IMR-90 (cell line): ENCODE results near the gene MRPS24. TPM values are rescaled to one million over a fixed set of nuclear protein-coding genes. Genes with fewer than 3 reads are reported as not detected.

Experiments used
- ATAC-seq: fragments of 200-7000 bp; cut with Tn5 transposase; 2 replicates; pipeline ENCODE4 v1.9.1; 2020; ENCODE audit warnings: low read depth, mild to moderate bottlenecking, moderate library complexity
- BruUV-seq: library from RNA; stranded (reverse); fragments of 400-500 nt; replicated peaks from 2 replicates; lab custom pipeline; 2021; lab: Mats Ljungman, UMichigan
- CTCF ChIA-PET: fragments of 300-600 bp; formaldehyde crosslinking; extraction: SDS; loops from one replicate; lab custom pipeline; 2021; ENCODE audit warnings: antibody characterized with exemption; lab: Yijun Ruan, JAX
- POLR2A ChIA-PET: fragments of 300-600 bp; sonication (Branson Sonifier 250); formaldehyde crosslinking; loops from one replicate; lab custom pipeline; 2022; ENCODE audit warnings: antibody characterized with exemption; ENCODE audit not compliant: unreplicated experiment; lab: Charles Lee
- DNase-seq: peaks from one replicate; pipeline ENCODE4 v3.0.0; 2013
- H2AFZ ChIP-seq: replicated peaks from 2 replicates; pipeline ENCODE3; 2013; ENCODE audit warnings: low read length, mild to moderate bottlenecking; ENCODE audit not compliant: poor library complexity
- H2AK5ac ChIP-seq: 2 replicates; pipeline ENCODE4 v1.6.1; 2013; ENCODE audit warnings: low read depth, low read length, inconsistent platforms
- H2AK9ac ChIP-seq: replicated peaks from 2 replicates; pipeline ENCODE3; 2013; ENCODE audit warnings: mild to moderate bottlenecking, low read depth, low read length, moderate library complexity; ENCODE audit not compliant: poor library complexity
- H2BK120ac ChIP-seq: 2 replicates; pipeline ENCODE4 v1.6.1; 2013; ENCODE audit warnings: low read depth, low read length, inconsistent platforms
- H2BK15ac ChIP-seq: 3 replicates; pipeline ENCODE4 v1.6.1; 2013; ENCODE audit warnings: low read depth, low read length, inconsistent platforms
- H2BK20ac ChIP-seq: 2 replicates; pipeline ENCODE4 v1.6.1; 2013; ENCODE audit warnings: low read depth, mild to moderate bottlenecking, inconsistent platforms, low read length, moderate library complexity
- H2BK5ac ChIP-seq: 2 replicates; pipeline ENCODE4 v1.6.1; 2013; ENCODE audit warnings: mild to moderate bottlenecking, low read depth, low read length, inconsistent platforms; ENCODE audit not compliant: poor library complexity, severe bottlenecking
- H3K14ac ChIP-seq: replicated peaks from 2 replicates; pipeline ENCODE4 v1.6.1; 2013; ENCODE audit warnings: low read depth, low read length, inconsistent platforms
- H3K18ac ChIP-seq: 2 replicates; pipeline ENCODE4 v1.6.1; 2013; ENCODE audit warnings: low read depth, low read length, control low read depth
- H3K23ac ChIP-seq: 2 replicates; pipeline ENCODE4 v1.6.1; 2013; ENCODE audit warnings: low read depth, low read length, inconsistent platforms
- H3K27ac ChIP-seq: 2 replicates; pipeline ENCODE4 v1.5.1; 2013; ENCODE audit warnings: mild to moderate bottlenecking, control low read depth, low read length; ENCODE audit not compliant: insufficient read depth
- H3K27me3 ChIP-seq: 2 replicates; pipeline ENCODE4 v1.6.1; 2013; ENCODE audit warnings: low read length; ENCODE audit not compliant: control insufficient read depth, insufficient read depth
- H3K36me3 ChIP-seq: 2 replicates; pipeline ENCODE4 v1.6.1; 2013; ENCODE audit warnings: low read length, mixed read lengths; ENCODE audit not compliant: control insufficient read depth, insufficient read depth
- H3K4ac ChIP-seq: 2 replicates; pipeline ENCODE4 v1.6.1; 2013; ENCODE audit warnings: low read depth, low read length, inconsistent platforms
- H3K4me1 ChIP-seq: 2 replicates; pipeline ENCODE4 v1.6.1; 2013; ENCODE audit warnings: low read length, mixed read lengths; ENCODE audit not compliant: control insufficient read depth, insufficient read depth
- H3K4me2 ChIP-seq: 2 replicates; pipeline ENCODE4 v1.6.1; 2013; ENCODE audit warnings: low read depth, mild to moderate bottlenecking, control low read depth, low read length, moderate library complexity
- H3K4me3 ChIP-seq: 2 replicates; pipeline ENCODE4 v1.5.1; 2013; ENCODE audit warnings: low read depth, mild to moderate bottlenecking, control low read depth, low read length, moderate library complexity; ENCODE audit not compliant: insufficient read depth
- H3K56ac ChIP-seq: 2 replicates; pipeline ENCODE4 v1.6.1; 2013; ENCODE audit warnings: low read length, inconsistent platforms; ENCODE audit not compliant: insufficient read depth; ENCODE audit errors: extremely low read depth
- H3K79me1 ChIP-seq, 2 experiments: 2 replicates each; pipeline ENCODE4 v1.6.1; 2013; ENCODE audit warnings: low read length in 2 of 2, inconsistent platforms in 1 of 2, low read depth in 1 of 2
- H3K9ac ChIP-seq: 2 replicates; pipeline ENCODE4 v1.6.1; 2013; ENCODE audit warnings: low read depth, low read length, control low read depth
- H3K9me1 ChIP-seq: 2 replicates; pipeline ENCODE4 v1.6.1; 2013; ENCODE audit warnings: low read length, inconsistent platforms; ENCODE audit not compliant: insufficient read depth
- H3K9me3 ChIP-seq: 2 replicates; pipeline ENCODE4 v1.6.1; 2013; ENCODE audit warnings: low read length; ENCODE audit not compliant: control insufficient read depth, insufficient read depth
- H4K20me1 ChIP-seq: 2 replicates; pipeline ENCODE4 v1.6.1; 2013; ENCODE audit warnings: low read length, inconsistent platforms; ENCODE audit not compliant: insufficient read depth
- H4K5ac ChIP-seq: 2 replicates; pipeline ENCODE4 v1.6.1; 2013; ENCODE audit warnings: mild to moderate bottlenecking, low read depth, low read length, control low read depth
- H4K8ac ChIP-seq, 2 experiments: 2 replicates each; pipeline ENCODE4 v1.6.1; 2013; ENCODE audit warnings: low read depth in 2 of 2, low read length in 2 of 2, control low read depth in 1 of 2, inconsistent platforms in 1 of 2
- H4K91ac ChIP-seq: 2 replicates; pipeline ENCODE4 v1.6.1; 2013; ENCODE audit warnings: low read depth, low read length, inconsistent platforms; ENCODE audit not compliant: insufficient read depth
- BHLHE40 ChIP-seq: fragments of 150-350 bp; IDR thresholded peaks from 2 replicates; pipeline ENCODE4 v1.6.1; 2016; ENCODE audit warnings: mild to moderate bottlenecking, low read depth, low read length
- CEBPB ChIP-seq: IDR thresholded peaks from 2 replicates; pipeline ENCODE4 v1.6.1; 2012; ENCODE audit warnings: low read depth, low read length, improper control_type of control experiment
- CHD1 ChIP-seq: IDR thresholded peaks from 2 replicates; pipeline ENCODE4 v1.6.1; 2012; ENCODE audit warnings: low read depth, low read length, improper control_type of control experiment
- ELK1 ChIP-seq: fragments of 150-350 bp; IDR thresholded peaks from 2 replicates; pipeline ENCODE4 v1.6.1; 2016; ENCODE audit warnings: low read depth, mild to moderate bottlenecking, low read length, moderate library complexity, borderline replicate concordance
- FOS ChIP-seq: fragments of 150-350 bp; IDR thresholded peaks from 2 replicates; pipeline ENCODE4 v1.6.1; 2016; ENCODE audit warnings: low read depth, low read length
- MAFK ChIP-seq: IDR thresholded peaks from 2 replicates; pipeline ENCODE4 v1.6.1; 2012; ENCODE audit warnings: low read depth, low read length, improper control_type of control experiment
- MAZ ChIP-seq: IDR thresholded peaks from 2 replicates; pipeline ENCODE4 v1.6.1; 2012; ENCODE audit warnings: low read depth, mild to moderate bottlenecking, low read length, improper control_type of control experiment, moderate library complexity, borderline replicate concordance
- MXI1 ChIP-seq: IDR thresholded peaks from 2 replicates; pipeline ENCODE4 v1.6.1; 2012; ENCODE audit warnings: low read depth, mild to moderate bottlenecking, low read length, moderate library complexity, borderline replicate concordance
- NFE2L2 ChIP-seq: fragments of 150-350 bp; IDR thresholded peaks from 2 replicates; pipeline ENCODE4 v1.6.1; 2016; ENCODE audit warnings: low read depth, mild to moderate bottlenecking, low read length
- POLR2A ChIP-seq: IDR thresholded peaks from 2 replicates; pipeline ENCODE4 v1.6.1; 2012; ENCODE audit warnings: mild to moderate bottlenecking, low read depth, low read length
- RAD21 ChIP-seq: IDR thresholded peaks from 2 replicates; pipeline ENCODE4 v1.6.1; 2012; ENCODE audit warnings: low read length, improper control_type of control experiment
- RCOR1 ChIP-seq: IDR thresholded peaks from 2 replicates; pipeline ENCODE4 v1.6.1; 2012; ENCODE audit warnings: mild to moderate bottlenecking, low read length, improper control_type of control experiment; ENCODE audit not compliant: insufficient replicate concordance
- RFX5 ChIP-seq: IDR thresholded peaks from 2 replicates; pipeline ENCODE4 v1.8.0; 2012; ENCODE audit warnings: low read depth, mild to moderate bottlenecking, low read length, moderate library complexity
- SMC3 ChIP-seq: fragments of 150-350 bp; IDR thresholded peaks from 2 replicates; pipeline ENCODE4 v1.6.1; 2016; ENCODE audit warnings: low read depth, mild to moderate bottlenecking, antibody characterized with exemption, low read length, moderate library complexity
- USF2 ChIP-seq: fragments of 150-350 bp; IDR thresholded peaks from 2 replicates; pipeline ENCODE4 v1.6.1; 2017; ENCODE audit warnings: mild to moderate bottlenecking, antibody characterized with exemption, low read length, low read depth
- WGBS, 2 experiments: methylation state at CpG; one replicate each; pipeline versions ENCODE4 v1.1.5 to v1.1.7; 2013; ENCODE audit warnings: missing lambda C conversion rate in 2 of 2; ENCODE audit not compliant: insufficient read length in 1 of 2; ENCODE audit errors: extremely low coverage in 2 of 2; 5-methylcytosine and 5-hydroxymethylcytosine counted together
- dilution Hi-C: fragments of 300-500 bp; cut with HindIII; formaldehyde crosslinking; loops from one replicate; pipeline ENCODE4 v1.14.3; 2018; ENCODE audit warnings: low sequenced_read_pairs; ENCODE audit not compliant: unreplicated experiment
- in situ Hi-C: fragments of 300-500 bp; cut with MboI; formaldehyde crosslinking; loops from 3 replicates; pipeline ENCODE4 v1.14.3; 2019; ENCODE audit warnings: low sequenced_read_pairs, inconsistent platforms, mixed read lengths
- intact Hi-C: fragments of 100-400 bp; cut with micrococcal nuclease; formaldehyde crosslinking; loops from 2 replicates; pipeline ENCODE4 v1.10.0; 2022
- polyA plus RNA-seq, 3 experiments: library from polyadenylated mRNA; depleted of rRNA; stranded (reverse); fragments of >200 nt; gene quantifications; 2 replicates each; pipeline ENCODE4 v1.2.3, GENCODE V29; 2012; ENCODE audit warnings: low replicate concordance in 1 of 3
- total RNA-seq: library from RNA; depleted of rRNA; stranded (reverse); fragments of >200 nt; gene quantifications from 2 replicates; pipeline ENCODE4 v1.2.3, GENCODE V29; 2012
- TF ChIP-seq, protein P1 (sequence below): conservative IDR thresholded peaks from 2 replicates; pipeline ENCODE4 v1.5.1; 2012; ENCODE audit warnings: mild to moderate bottlenecking, low read depth, low read length, improper control_type of control experiment

Gene MRPS24
- total and polyA plus RNA-seq, 2 of the 4 experiments (the other 2 are of a cell fraction) = 151 to 266 TPM

- H3K27me3 ChIP-seq = no peaks in the 10 kb centered on the region
- H3K79me1 ChIP-seq = peaks cover 25 to 61% of the 10 kb centered on the region in 2 experiments
- H4K5ac ChIP-seq = peak overlapping the region; percentile 71
- H4K8ac ChIP-seq = peak overlapping the region; percentile 86 to 91
- peak overlapping the region; percentile 99 for H2AFZ ChIP-seq
- peak overlapping the region; percentile 98 for H4K91ac ChIP-seq
- 7% methylated on average over 7 of the region's 13 CpGs; no CpG with 5 or more reads in 1 of the 2 experiments for WGBS, 2 experiments
- peak overlapping the region; percentile 74 for H3K9ac ChIP-seq
- peak overlapping the region; percentile 100 for H3K18ac ChIP-seq
- peak overlapping the region; percentile 99 for H3K23ac ChIP-seq
- DNase-seq (peak; percentile 96), ATAC-seq (peak; percentile 28)
- ChIA-PET CTCF (no interaction called here), POLR2A (interaction anchor here (0.6 to 0.9 kb wide), 2 partner anchors 10 to 22 kb away, joined by 3 to 5 read pairs; no protein-coding TSS in a partner anchor)
- peaks cover 25% of the 10 kb centered on the region for H3K4me1 ChIP-seq
- H2BK15ac ChIP-seq = peak overlapping the region; percentile 100; the same call in 2 of the 3 replicates
- H3K27ac ChIP-seq = peak overlapping the region; percentile 84
- H3K9me3 ChIP-seq = no peaks in the 10 kb centered on the region
- H2AK5ac ChIP-seq = peak overlapping the region; percentile 53; the same call in 1 of the 2 replicates
- BruUV-seq = no TSS peak
- peak overlapping the region; percentile 91 for H3K56ac ChIP-seq
- H3K4me3 ChIP-seq = peak overlapping the region; percentile 93
- peak overlapping the region; percentile 100 for H3K4ac ChIP-seq
- in situ Hi-C loops = no loop called here
- TF ChIP-seq BHLHE40 (peak; percentile 80), CEBPB (peak; percentile 98), RCOR1 (no peak), NFE2L2 (no peak), USF2 (peak; percentile 95), MAFK (no peak), POLR2A (peak; percentile 37; the same call in 1 of the 2 replicates), ELK1 (no peak), SMC3 (no peak), MAZ (peak; percentile 28; the same call in 1 of the 2 replicates), MXI1 (no peak), CHD1 (no peak; the same call in 1 of the 2 replicates), FOS (peak; percentile 91), RAD21 (no peak), RFX5 (no peak)
- TF ChIP-seq, protein P1, sequence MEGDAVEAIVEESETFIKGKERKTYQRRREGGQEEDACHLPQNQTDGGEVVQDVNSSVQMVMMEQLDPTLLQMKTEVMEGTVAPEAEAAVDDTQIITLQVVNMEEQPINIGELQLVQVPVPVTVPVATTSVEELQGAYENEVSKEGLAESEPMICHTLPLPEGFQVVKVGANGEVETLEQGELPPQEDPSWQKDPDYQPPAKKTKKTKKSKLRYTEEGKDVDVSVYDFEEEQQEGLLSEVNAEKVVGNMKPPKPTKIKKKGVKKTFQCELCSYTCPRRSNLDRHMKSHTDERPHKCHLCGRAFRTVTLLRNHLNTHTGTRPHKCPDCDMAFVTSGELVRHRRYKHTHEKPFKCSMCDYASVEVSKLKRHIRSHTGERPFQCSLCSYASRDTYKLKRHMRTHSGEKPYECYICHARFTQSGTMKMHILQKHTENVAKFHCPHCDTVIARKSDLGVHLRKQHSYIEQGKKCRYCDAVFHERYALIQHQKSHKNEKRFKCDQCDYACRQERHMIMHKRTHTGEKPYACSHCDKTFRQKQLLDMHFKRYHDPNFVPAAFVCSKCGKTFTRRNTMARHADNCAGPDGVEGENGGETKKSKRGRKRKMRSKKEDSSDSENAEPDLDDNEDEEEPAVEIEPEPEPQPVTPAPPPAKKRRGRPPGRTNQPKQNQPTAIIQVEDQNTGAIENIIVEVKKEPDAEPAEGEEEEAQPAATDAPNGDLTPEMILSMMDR = no peak
- peaks cover 42% of the 10 kb centered on the region for H3K9me1 ChIP-seq
- H2BK20ac ChIP-seq = peak overlapping the region; percentile 100
- H4K20me1 ChIP-seq = no peaks in the 10 kb centered on the region
- H2AK9ac ChIP-seq = peak overlapping the region; percentile 95
- dilution Hi-C loops = no loop called here
- H3K4me2 ChIP-seq = peak overlapping the region; percentile 76
- intact Hi-C loops = loop anchor here (5.0 kb wide), 1 partner anchor 82 kb away; no protein-coding TSS in a partner anchor
- H2BK120ac ChIP-seq = peak overlapping the region; percentile 99
- H2BK5ac ChIP-seq = peak overlapping the region; percentile 93
- peak overlapping the region; percentile 100 for H3K14ac ChIP-seq
- H3K36me3 ChIP-seq = peaks cover 15% of the 10 kb centered on the region
Measured at GRCh38 chr7:43869867-43870240, 537 bp upstream of the MRPS24 start.
